Panc1 (cell line): ENCODE data around the gene ENOX1. TPM values are rescaled to one million over a fixed set of nuclear protein-coding genes. Genes with fewer than 3 reads are reported as not detected.

Experiments
- ATAC-seq: fragments of 200-7000 bp; cut with Tn5 transposase; 2 replicates; pipeline ENCODE4 v1.9.1; 2020; ENCODE audit warnings: mild to moderate bottlenecking, moderate library complexity
- BruUV-seq: library from RNA; stranded (reverse); fragments of 400-500 nt; replicated peaks from 2 replicates; lab custom pipeline; 2021; lab: Mats Ljungman, UMichigan
- CTCF ChIA-PET: fragments of 300-600 bp; sonication (Branson Sonifier 250); formaldehyde crosslinking; loops from one replicate; lab custom pipeline; 2022; ENCODE audit warnings: antibody characterized with exemption; lab: Charles Lee
- POLR2A ChIA-PET: fragments of 300-600 bp; sonication (Branson Sonifier 250); formaldehyde crosslinking; loops from one replicate; lab custom pipeline; 2022; ENCODE audit warnings: antibody characterized with exemption; lab: Charles Lee
- DNase-seq: peaks from one replicate; pipeline ENCODE4 v3.0.0-alpha.2; 2010; ENCODE audit warnings: low read depth, low spot score
- H3K27ac ChIP-seq: 2 replicates; pipeline ENCODE4 v1.5.1; 2011; ENCODE audit warnings: mild to moderate bottlenecking, low read length, inconsistent platforms
- H3K27me3 ChIP-seq: fragments of 200-500 bp; sonication (Bioruptor generic); 2 replicates; pipeline ENCODE4 v1.6.0; 2014; ENCODE audit warnings: low read length, inconsistent platforms; ENCODE audit not compliant: control insufficient read depth, insufficient read depth
- H3K36me3 ChIP-seq: fragments of 200-500 bp; sonication (Bioruptor generic); 2 replicates; pipeline ENCODE4 v1.5.1; 2014; ENCODE audit warnings: inconsistent platforms, mild to moderate bottlenecking, low read length, moderate library complexity; ENCODE audit not compliant: control insufficient read depth, insufficient read depth
- H3K4me1 ChIP-seq: 2 replicates; pipeline ENCODE4 v1.5.1; 2011; ENCODE audit warnings: inconsistent platforms, mild to moderate bottlenecking, low read length, moderate library complexity; ENCODE audit not compliant: control insufficient read depth, insufficient read depth
- H3K4me3 ChIP-seq, 2 experiments: 2 replicates each; pipeline ENCODE4 v1.5.1; 2011 to 2012; ENCODE audit warnings: low read depth in 2 of 2, low read length in 2 of 2, mild to moderate bottlenecking in 2 of 2, inconsistent platforms in 1 of 2, moderate library complexity in 1 of 2
- H3K9me3 ChIP-seq: fragments of 200-500 bp; sonication (Bioruptor generic); 2 replicates; pipeline ENCODE4 v1.5.1; 2014; ENCODE audit warnings: low read depth, mild to moderate bottlenecking, inconsistent platforms, low read length, moderate library complexity; ENCODE audit not compliant: control insufficient read depth, insufficient read depth
- POLR2AphosphoS5 ChIP-seq: IDR thresholded peaks from 2 replicates; pipeline ENCODE4 v1.6.1; 2012; ENCODE audit warnings: mild to moderate bottlenecking, low read depth, low read length, moderate library complexity
- SIN3A ChIP-seq: IDR thresholded peaks from 2 replicates; pipeline ENCODE4 v1.6.1; 2012; ENCODE audit warnings: low read depth, mild to moderate bottlenecking, low read length, moderate library complexity, borderline replicate concordance; ENCODE audit not compliant: insufficient read depth
- TCF7L2 ChIP-seq: IDR thresholded peaks from 2 replicates; pipeline ENCODE4 v1.6.1; 2011; ENCODE audit warnings: mild to moderate bottlenecking, low read depth, low read length, inconsistent platforms
- in situ Hi-C: cut with HindIII; loops from 2 replicates; pipeline ENCODE4 v1.10.0; 2016; ENCODE audit warnings: low sequenced_read_pairs, low pct_unique_long_range_greater_than_20kb
- intact Hi-C: fragments of 100-400 bp; cut with micrococcal nuclease; formaldehyde crosslinking; loops from one replicate; pipeline ENCODE4 v1.10.0; 2022; ENCODE audit not compliant: unreplicated experiment
- total RNA-seq: library from RNA; stranded (reverse); gene quantifications from one replicate; pipeline ENCODE4 v1.2.1, GENCODE V29; 2021; ENCODE audit not compliant: unreplicated experiment
- TF ChIP-seq, protein P1 (sequence below): fragments of 450-650 bp; IDR thresholded peaks from 2 replicates; pipeline ENCODE4 v1.5.1; 2017; ENCODE audit warnings: mild to moderate bottlenecking
- TF ChIP-seq, protein P2 (sequence below), 2 experiments: IDR thresholded peaks; 2 replicates each; pipeline ENCODE4 v1.6.1; 2011 to 2012; ENCODE audit warnings: low read depth in 2 of 2, control low read depth in 1 of 2, low read length in 1 of 2, mild to moderate bottlenecking in 1 of 2, moderate library complexity in 1 of 2; ENCODE audit not compliant: insufficient read depth in 1 of 2

ENOX1 gene
- total RNA-seq, 1 experiment from 2014 or later, result 0.23 TPM

DNA sequence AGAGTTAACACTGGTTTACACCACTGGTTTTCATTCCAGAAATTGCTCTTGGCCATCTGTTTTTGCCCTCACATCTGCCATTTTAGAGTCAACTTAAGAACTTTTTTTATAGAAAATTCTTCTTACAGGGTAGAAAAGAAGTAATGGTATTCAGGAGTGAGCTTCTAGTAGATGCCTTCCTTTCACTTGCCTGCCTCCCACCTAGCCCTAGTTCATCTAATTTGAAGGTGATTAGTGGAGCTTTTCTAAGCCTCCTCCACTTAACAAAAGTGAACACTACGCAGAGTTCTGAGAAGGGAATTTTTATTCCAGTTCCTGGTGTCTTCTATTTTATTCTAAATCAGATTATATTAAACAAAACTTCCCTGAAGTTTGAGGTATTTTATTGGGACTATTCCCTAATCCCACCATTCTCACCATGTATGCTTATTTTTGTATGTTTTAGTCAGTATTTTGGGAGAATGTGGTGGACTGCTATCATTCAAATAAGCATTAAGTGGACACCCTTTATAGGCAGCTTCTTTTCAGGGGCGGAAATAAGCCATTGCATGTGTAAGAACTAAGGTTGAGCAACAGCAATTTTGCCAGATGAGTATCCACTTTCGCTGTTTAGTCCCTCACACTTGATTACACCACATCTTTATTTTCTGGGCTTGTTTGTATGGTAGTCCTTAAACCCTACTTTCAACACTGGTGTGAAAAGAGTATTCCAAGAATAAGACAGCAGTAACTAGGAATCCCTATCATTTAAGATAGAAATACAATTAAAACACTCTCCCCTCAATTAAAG, 156.9 kb downstream of the ENOX1 start:
- POLR2A ChIA-PET, result no interaction called here
- in situ Hi-C loops (no loop called here), intact Hi-C loops (loop anchor here (2.0 kb wide), 1 partner anchor 57 kb away; no protein-coding TSS in a partner anchor)
- BruUV-seq, result no TSS peak
- ATAC-seq (no peak), DNase-seq (no peak)
- no peaks in the 10 kb centered on the region for H3K36me3 ChIP-seq
- no peak overlapping the region for H3K27ac ChIP-seq
- no peaks in the 10 kb centered on the region for H3K27me3 ChIP-seq
- H3K9me3 ChIP-seq, result no peaks in the 10 kb centered on the region
- H3K4me1 ChIP-seq, result no peaks in the 10 kb centered on the region
- CTCF ChIA-PET, result no interaction called here
- TF ChIP-seq POLR2AphosphoS5, result no peak
- TF ChIP-seq, protein P1, sequence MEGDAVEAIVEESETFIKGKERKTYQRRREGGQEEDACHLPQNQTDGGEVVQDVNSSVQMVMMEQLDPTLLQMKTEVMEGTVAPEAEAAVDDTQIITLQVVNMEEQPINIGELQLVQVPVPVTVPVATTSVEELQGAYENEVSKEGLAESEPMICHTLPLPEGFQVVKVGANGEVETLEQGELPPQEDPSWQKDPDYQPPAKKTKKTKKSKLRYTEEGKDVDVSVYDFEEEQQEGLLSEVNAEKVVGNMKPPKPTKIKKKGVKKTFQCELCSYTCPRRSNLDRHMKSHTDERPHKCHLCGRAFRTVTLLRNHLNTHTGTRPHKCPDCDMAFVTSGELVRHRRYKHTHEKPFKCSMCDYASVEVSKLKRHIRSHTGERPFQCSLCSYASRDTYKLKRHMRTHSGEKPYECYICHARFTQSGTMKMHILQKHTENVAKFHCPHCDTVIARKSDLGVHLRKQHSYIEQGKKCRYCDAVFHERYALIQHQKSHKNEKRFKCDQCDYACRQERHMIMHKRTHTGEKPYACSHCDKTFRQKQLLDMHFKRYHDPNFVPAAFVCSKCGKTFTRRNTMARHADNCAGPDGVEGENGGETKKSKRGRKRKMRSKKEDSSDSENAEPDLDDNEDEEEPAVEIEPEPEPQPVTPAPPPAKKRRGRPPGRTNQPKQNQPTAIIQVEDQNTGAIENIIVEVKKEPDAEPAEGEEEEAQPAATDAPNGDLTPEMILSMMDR, result no peak
- TF ChIP-seq, protein P2, sequence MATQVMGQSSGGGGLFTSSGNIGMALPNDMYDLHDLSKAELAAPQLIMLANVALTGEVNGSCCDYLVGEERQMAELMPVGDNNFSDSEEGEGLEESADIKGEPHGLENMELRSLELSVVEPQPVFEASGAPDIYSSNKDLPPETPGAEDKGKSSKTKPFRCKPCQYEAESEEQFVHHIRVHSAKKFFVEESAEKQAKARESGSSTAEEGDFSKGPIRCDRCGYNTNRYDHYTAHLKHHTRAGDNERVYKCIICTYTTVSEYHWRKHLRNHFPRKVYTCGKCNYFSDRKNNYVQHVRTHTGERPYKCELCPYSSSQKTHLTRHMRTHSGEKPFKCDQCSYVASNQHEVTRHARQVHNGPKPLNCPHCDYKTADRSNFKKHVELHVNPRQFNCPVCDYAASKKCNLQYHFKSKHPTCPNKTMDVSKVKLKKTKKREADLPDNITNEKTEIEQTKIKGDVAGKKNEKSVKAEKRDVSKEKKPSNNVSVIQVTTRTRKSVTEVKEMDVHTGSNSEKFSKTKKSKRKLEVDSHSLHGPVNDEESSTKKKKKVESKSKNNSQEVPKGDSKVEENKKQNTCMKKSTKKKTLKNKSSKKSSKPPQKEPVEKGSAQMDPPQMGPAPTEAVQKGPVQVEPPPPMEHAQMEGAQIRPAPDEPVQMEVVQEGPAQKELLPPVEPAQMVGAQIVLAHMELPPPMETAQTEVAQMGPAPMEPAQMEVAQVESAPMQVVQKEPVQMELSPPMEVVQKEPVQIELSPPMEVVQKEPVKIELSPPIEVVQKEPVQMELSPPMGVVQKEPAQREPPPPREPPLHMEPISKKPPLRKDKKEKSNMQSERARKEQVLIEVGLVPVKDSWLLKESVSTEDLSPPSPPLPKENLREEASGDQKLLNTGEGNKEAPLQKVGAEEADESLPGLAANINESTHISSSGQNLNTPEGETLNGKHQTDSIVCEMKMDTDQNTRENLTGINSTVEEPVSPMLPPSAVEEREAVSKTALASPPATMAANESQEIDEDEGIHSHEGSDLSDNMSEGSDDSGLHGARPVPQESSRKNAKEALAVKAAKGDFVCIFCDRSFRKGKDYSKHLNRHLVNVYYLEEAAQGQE (IDR thresholded peaks at IDR 0.05; ENCODE audit: insufficient read depth in 1 of 2, low read depth in 2 of 2, low read length in 1 of 2), result no peak
- no peak for TF ChIP-seq TCF7L2
- TF ChIP-seq SIN3A, result no peak
- H3K4me3 ChIP-seq, result no peak overlapping the region

DNA sequence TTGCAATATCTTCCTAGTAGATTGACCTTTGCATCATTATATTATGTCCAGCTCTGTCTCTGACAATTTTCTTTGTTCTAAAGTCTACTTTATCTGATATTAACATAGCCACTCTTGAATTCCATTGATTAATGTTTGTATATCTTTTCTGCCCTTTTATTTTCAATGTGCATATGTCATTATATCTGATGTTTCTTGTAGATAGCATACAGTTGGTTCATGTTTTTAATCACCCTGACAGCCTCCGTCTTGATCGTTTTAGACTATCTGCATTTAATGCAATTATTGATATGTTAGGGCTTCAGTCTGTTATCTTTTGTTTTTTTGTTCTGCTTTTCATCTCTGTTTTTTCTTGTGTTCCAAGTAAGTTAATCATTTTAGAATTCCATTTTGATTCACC, 159.8 kb downstream of the ENOX1 start:
- CTCF ChIA-PET, result no interaction called here
- no peaks in the 10 kb centered on the region for H3K36me3 ChIP-seq
- ATAC-seq, result no peak

More for the DNA sequence above, 159.8 kb downstream of the ENOX1 start:
- Histone ChIP-seq H3K4me1 (no peaks in the 10 kb centered on the region), H3K27ac (no peak overlapping the region), H3K9me3 (no peaks in the 10 kb centered on the region), H3K4me3 (no peak overlapping the region), H3K27me3 (no peaks in the 10 kb centered on the region)
- no TSS peak for BruUV-seq
- in situ Hi-C loops, result no loop called here
- intact Hi-C loops, result no loop called here
- no peak for DNase-seq
- TF ChIP-seq, protein P1, result no peak
- TF ChIP-seq TCF7L2 (no peak), SIN3A (no peak), POLR2AphosphoS5 (no peak)
- TF ChIP-seq, protein P2 (IDR thresholded peaks at IDR 0.05; ENCODE audit: insufficient read depth in 1 of 2, low read depth in 2 of 2, low read length in 1 of 2), result no peak
- POLR2A ChIA-PET, result no interaction called here
